ENCODE measurements around the gene AKR1E2.
"Not testable (repeated sequence)": the region's sequence is repeated elsewhere in the genome, so short reads cannot be mapped to it uniquely, and the experiment has no call there.

AKR1E2 gene

DNA sequence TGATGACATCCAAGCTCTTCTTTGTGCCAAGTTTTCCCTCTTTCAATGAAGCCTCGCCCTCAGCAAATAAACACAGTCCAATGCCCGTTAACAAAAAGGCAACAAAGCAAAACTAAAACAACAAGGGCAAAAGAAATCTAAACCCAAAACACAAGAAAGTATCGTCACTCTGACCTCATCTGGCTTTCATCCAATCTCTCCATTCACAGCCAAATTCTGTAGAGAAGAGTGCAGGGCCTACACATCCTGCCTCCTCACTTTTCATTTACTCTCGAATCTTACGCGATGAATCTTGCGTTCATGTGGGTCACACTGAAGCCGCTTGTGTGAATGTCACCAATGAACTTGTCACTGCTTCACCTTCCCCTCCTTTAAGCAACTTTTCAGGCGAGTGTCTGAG, 15.9 kb upstream of the AKR1E2 start:
- no peak overlapping the region for H3K4me3 ChIP-seq (ENCODE audit: low read length)
- TF ChIP-seq, protein P1, sequence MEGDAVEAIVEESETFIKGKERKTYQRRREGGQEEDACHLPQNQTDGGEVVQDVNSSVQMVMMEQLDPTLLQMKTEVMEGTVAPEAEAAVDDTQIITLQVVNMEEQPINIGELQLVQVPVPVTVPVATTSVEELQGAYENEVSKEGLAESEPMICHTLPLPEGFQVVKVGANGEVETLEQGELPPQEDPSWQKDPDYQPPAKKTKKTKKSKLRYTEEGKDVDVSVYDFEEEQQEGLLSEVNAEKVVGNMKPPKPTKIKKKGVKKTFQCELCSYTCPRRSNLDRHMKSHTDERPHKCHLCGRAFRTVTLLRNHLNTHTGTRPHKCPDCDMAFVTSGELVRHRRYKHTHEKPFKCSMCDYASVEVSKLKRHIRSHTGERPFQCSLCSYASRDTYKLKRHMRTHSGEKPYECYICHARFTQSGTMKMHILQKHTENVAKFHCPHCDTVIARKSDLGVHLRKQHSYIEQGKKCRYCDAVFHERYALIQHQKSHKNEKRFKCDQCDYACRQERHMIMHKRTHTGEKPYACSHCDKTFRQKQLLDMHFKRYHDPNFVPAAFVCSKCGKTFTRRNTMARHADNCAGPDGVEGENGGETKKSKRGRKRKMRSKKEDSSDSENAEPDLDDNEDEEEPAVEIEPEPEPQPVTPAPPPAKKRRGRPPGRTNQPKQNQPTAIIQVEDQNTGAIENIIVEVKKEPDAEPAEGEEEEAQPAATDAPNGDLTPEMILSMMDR (conservative IDR thresholded peaks at IDR 0.05; ENCODE audit: low read length) = no peak
- DNase-seq (ENCODE audit: low read depth) = peak; percentile 15

- TF ChIP-seq, protein P1 (conservative IDR thresholded peaks at IDR 0.05; ENCODE audit: low read length) = no peak
- no peak overlapping the region for H3K4me3 ChIP-seq (ENCODE audit: low read length)
- DNase-seq (ENCODE audit: low read depth) = peak; percentile 38
Observed at GRCh38 chr10:4812046-4812445, 14.0 kb upstream of the AKR1E2 start.

GRCh38 chr10:4813023-4813422, 13.0 kb upstream of the AKR1E2 start:
- no peak overlapping the region for H3K4me3 ChIP-seq (ENCODE audit: low read length)
- peak; percentile 73 for DNase-seq (ENCODE audit: low read depth)
- TF ChIP-seq, protein P1 (conservative IDR thresholded peaks at IDR 0.05; ENCODE audit: low read length) = no peak

DNA sequence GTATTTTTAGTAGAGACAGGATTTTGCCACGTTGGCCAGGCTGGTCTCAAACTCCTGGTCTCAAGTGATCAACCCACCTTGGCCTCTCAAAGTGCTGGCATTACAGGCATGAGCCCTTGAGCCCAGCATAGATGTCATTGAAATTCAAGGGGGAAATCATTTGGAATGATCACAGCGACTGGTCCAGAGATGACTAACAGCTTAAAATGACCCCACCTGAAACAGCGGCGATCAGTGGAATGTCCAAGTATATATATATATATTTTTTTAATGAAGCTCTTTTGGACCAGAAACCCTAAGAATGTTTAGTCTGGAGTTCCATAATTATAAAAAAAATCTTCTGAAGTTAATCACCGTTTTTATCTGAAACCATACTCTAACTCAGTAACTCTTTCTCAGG, 12.5 kb upstream of the AKR1E2 start:
- no peak for DNase-seq (ENCODE audit: low read depth)
- no peak overlapping the region for H3K4me3 ChIP-seq (ENCODE audit: low read length)
- TF ChIP-seq, protein P1 (conservative IDR thresholded peaks at IDR 0.05; ENCODE audit: low read length) = no peak

GRCh38 chr10:4815646-4816180, 10.3 kb upstream of the AKR1E2 start:
- TF ChIP-seq, protein P1 (conservative IDR thresholded peaks at IDR 0.05; ENCODE audit: low read length) = 0 out of 2 replicates have a peak, but pooled peaks have one; percentile 15

GRCh38 chr10:4816966-4817365, 9.0 kb upstream of the AKR1E2 start:
- H3K4me3 ChIP-seq (ENCODE audit: low read length) = no peak overlapping the region

More at GRCh38 chr10:4815646-4816180, 10.3 kb upstream of the AKR1E2 start:
- peak; percentile 20 for DNase-seq (ENCODE audit: low read depth)
- not testable (repeated sequence) for H3K4me3 ChIP-seq (ENCODE audit: low read length)

DNA sequence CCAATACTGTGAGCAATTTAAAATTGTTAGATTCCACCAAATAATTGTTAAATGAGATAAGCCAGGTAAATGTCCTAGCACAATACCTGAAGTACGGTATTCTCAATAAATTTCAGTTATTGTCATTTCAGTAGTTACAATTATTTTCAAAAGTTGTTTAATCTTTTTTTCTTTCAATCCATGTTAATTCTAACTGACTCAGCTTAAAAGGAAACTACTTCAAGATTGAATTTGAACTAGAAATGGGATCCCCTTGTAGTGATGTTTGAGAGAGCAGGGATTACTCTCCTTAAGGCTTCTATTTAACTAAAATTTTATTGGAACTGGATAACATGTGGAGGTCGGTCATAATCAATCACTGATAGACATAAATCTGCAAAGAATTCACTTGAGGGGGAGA, 6.9 kb upstream of the AKR1E2 start:
- TF ChIP-seq, protein P1 (conservative IDR thresholded peaks at IDR 0.05; ENCODE audit: low read length) = no peak

More at GRCh38 chr10:4816966-4817365, 9.0 kb upstream of the AKR1E2 start:
- TF ChIP-seq, protein P1 (conservative IDR thresholded peaks at IDR 0.05; ENCODE audit: low read length) = no peak
- no peak for DNase-seq (ENCODE audit: low read depth)

More for the DNA sequence above, 6.9 kb upstream of the AKR1E2 start:
- DNase-seq (ENCODE audit: low read depth) = no peak
- H3K4me3 ChIP-seq (ENCODE audit: low read length) = no peak overlapping the region

All from AG10803 (cell line).